KMS-11 (cell line): ENCODE results near the gene TMEM138.

Experiments
- H2AFZ ChIP-seq: fragments of 200-600 bp; sonication (generic); 2 replicates; pipeline ENCODE4 v1.6.1; 2016; ENCODE audit warnings: antibody characterized with exemption, mixed run types, low read depth
- H3K27ac ChIP-seq: fragments of 200-600 bp; sonication (generic); 2 replicates; pipeline ENCODE4 v1.6.1; 2016; ENCODE audit warnings: mild to moderate bottlenecking, mixed run types
- H3K27me3 ChIP-seq: fragments of 200-600 bp; sonication (generic); 2 replicates; pipeline ENCODE4 v1.6.1; 2017; ENCODE audit warnings: mild to moderate bottlenecking, low read depth, mixed run types, moderate library complexity; ENCODE audit not compliant: insufficient read depth
- H3K36me3 ChIP-seq: fragments of 200-600 bp; sonication (generic); 2 replicates; pipeline ENCODE4 v1.6.1; 2017; ENCODE audit warnings: mild to moderate bottlenecking, mixed run types; ENCODE audit not compliant: insufficient read depth
- H3K4me1 ChIP-seq: fragments of 200-600 bp; sonication (generic); 2 replicates; pipeline ENCODE4 v1.6.1; 2016; ENCODE audit warnings: mild to moderate bottlenecking, low read depth, mixed run types; ENCODE audit not compliant: poor library complexity, severe bottlenecking
- H3K4me2 ChIP-seq: fragments of 200-600 bp; sonication (generic); 2 replicates; pipeline ENCODE4 v1.7.0; 2016; ENCODE audit warnings: mild to moderate bottlenecking, mixed run types
- H3K4me3 ChIP-seq: fragments of 200-600 bp; sonication (generic); IDR thresholded peaks from 2 replicates; pipeline ENCODE4 v1.6.1; 2017; ENCODE audit warnings: low read depth, low read length, mixed read lengths; ENCODE audit not compliant: insufficient read depth
- H3K79me2 ChIP-seq: fragments of 200-600 bp; sonication (generic); 2 replicates; pipeline ENCODE4 v1.6.1; 2016; ENCODE audit warnings: low read depth, mixed run types; ENCODE audit not compliant: insufficient read depth
- H3K9ac ChIP-seq: fragments of 200-600 bp; sonication (generic); 2 replicates; pipeline ENCODE4 v1.6.1; 2016; ENCODE audit warnings: mild to moderate bottlenecking, mixed run types
- H4K20me1 ChIP-seq: fragments of 200-600 bp; sonication (generic); 2 replicates; pipeline ENCODE4 v1.6.1; 2016; ENCODE audit warnings: mild to moderate bottlenecking, mixed run types; ENCODE audit not compliant: insufficient read depth
- TF ChIP-seq, protein P1 (sequence below): fragments of 200-600 bp; sonication (generic); conservative IDR thresholded peaks from 2 replicates; pipeline ENCODE4 v1.6.1; 2017; ENCODE audit warnings: low read depth, mild to moderate bottlenecking, antibody characterized with exemption, low read length, moderate library complexity, mixed read lengths

TMEM138 gene

DNA sequence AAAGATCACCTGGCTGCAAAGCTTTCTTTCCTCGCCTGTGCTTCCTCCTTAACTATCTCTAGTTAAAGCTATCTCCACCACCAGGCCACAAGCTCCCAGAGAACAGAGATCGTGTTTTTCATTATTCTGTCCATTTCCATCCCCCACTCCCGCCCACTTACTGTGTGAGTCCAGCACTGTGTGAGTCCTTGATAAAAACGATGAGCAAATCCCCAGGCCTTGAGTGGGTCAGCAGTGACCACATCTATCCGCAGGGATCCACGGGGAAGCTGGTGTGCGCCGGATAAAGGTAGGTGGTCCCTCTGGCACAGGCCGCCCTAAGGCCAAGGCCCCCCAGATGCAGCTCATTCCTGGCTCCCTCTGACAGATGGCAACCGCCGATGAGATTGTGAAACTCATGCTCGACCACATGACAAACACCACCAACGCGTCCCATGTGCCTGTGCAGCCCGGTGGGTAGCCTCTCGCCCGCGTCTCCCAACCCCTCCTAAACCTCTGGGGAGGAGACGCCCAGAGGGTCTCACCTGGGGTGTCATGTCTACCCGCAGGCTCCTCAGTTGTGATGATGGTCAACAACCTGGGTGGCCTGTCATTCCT, 19.9 kb upstream of the TMEM138 start:
- Histone ChIP-seq H2AFZ (no peak overlapping the region), H3K27me3 (no peaks in the 10 kb centered on the region), H3K27ac (no peak overlapping the region), H3K4me3 (no peak overlapping the region), H3K9ac (no peak overlapping the region), H3K79me2 (no peaks in the 10 kb centered on the region), H3K36me3 (no peaks in the 10 kb centered on the region), H3K4me2 (no peak overlapping the region), H3K4me1 (peaks cover 3% of the 10 kb centered on the region), H4K20me1 (no peaks in the 10 kb centered on the region)
- TF ChIP-seq, protein P1, sequence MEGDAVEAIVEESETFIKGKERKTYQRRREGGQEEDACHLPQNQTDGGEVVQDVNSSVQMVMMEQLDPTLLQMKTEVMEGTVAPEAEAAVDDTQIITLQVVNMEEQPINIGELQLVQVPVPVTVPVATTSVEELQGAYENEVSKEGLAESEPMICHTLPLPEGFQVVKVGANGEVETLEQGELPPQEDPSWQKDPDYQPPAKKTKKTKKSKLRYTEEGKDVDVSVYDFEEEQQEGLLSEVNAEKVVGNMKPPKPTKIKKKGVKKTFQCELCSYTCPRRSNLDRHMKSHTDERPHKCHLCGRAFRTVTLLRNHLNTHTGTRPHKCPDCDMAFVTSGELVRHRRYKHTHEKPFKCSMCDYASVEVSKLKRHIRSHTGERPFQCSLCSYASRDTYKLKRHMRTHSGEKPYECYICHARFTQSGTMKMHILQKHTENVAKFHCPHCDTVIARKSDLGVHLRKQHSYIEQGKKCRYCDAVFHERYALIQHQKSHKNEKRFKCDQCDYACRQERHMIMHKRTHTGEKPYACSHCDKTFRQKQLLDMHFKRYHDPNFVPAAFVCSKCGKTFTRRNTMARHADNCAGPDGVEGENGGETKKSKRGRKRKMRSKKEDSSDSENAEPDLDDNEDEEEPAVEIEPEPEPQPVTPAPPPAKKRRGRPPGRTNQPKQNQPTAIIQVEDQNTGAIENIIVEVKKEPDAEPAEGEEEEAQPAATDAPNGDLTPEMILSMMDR: no peak

DNA sequence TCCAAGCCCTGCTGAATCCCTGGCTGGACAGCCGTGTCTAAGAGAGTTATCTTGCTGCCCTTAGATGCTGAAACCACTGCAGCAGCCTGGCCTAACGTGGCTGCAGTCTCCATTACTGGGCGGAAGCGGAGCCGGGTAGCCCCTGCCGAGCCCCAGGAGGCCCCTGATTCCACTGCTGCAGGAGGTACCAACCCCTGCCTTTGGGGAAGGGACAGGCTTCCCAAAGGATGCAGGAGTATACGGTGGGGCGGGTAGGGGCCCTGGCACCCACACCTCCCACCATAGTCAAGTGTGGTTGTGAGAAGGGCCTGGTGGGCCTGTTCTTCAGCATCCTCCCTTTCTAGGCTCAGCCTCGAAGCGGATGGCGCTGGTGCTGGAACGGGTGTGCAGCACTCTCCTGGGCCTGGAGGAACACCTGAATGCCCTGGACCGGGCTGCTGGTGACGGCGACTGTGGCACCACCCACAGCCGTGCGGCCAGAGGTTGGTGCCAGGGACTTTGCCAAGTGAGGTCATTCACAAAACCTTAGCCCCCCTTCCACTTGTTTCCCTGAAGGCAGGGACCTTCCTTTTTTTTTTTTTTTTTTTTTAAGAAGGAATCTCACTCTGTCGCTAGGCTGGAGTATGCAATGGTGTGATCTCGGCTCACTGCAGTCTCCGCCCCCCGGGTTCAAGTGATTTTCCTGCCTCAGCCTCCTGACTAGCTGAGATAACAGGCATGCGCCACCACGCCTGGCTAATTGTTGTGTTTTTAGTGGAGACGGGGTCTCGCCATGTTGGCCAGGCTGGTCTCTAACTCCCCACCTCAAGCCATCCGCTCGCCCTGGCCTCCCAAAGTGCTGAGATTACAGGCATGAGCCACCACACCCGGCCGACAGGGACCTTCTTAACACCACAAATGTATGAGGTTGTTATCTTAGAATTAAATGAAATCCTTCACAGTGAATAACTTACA, 18.1 kb upstream of the TMEM138 start:
- Histone ChIP-seq H4K20me1 (no peaks in the 10 kb centered on the region), H3K27ac (no peak overlapping the region), H3K27me3 (no peaks in the 10 kb centered on the region), H3K4me2 (no peak overlapping the region), H3K79me2 (no peaks in the 10 kb centered on the region), H3K4me3 (no peak overlapping the region), H3K4me1 (peaks cover 3% of the 10 kb centered on the region), H2AFZ (no peak overlapping the region), H3K9ac (no peak overlapping the region), H3K36me3 (no peaks in the 10 kb centered on the region)
- TF ChIP-seq, protein P1: no peak

DNA sequence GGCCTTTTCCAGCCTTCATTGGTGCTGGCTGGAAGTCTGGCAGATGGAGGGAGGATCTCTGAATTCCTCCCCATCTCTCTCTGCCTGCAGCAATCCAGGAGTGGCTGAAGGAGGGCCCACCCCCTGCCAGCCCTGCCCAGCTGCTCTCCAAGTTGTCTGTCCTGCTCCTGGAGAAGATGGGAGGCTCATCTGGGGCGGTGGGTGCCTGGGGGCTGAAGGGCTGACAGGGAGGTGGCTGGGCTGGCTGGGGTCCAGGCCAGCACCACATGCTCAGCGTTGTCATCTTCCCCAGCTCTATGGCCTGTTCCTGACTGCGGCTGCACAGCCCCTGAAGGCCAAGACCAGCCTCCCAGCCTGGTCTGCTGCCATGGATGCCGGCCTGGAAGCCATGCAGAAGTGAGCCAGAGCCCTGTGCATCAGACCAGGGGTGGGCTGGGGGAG, 17.0 kb upstream of the TMEM138 start:
- no peak overlapping the region for H3K4me2 ChIP-seq
- TF ChIP-seq, protein P1: no peak
- H3K4me3 ChIP-seq: no peak overlapping the region
- H2AFZ ChIP-seq: no peak overlapping the region
- no peaks in the 10 kb centered on the region for H3K36me3 ChIP-seq
- no peaks in the 10 kb centered on the region for H4K20me1 ChIP-seq
- H3K9ac ChIP-seq: no peak overlapping the region
- H3K4me1 ChIP-seq: peaks cover 3% of the 10 kb centered on the region
- H3K27me3 ChIP-seq: no peaks in the 10 kb centered on the region
- H3K27ac ChIP-seq: no peak overlapping the region
- H3K79me2 ChIP-seq: no peaks in the 10 kb centered on the region

DNA sequence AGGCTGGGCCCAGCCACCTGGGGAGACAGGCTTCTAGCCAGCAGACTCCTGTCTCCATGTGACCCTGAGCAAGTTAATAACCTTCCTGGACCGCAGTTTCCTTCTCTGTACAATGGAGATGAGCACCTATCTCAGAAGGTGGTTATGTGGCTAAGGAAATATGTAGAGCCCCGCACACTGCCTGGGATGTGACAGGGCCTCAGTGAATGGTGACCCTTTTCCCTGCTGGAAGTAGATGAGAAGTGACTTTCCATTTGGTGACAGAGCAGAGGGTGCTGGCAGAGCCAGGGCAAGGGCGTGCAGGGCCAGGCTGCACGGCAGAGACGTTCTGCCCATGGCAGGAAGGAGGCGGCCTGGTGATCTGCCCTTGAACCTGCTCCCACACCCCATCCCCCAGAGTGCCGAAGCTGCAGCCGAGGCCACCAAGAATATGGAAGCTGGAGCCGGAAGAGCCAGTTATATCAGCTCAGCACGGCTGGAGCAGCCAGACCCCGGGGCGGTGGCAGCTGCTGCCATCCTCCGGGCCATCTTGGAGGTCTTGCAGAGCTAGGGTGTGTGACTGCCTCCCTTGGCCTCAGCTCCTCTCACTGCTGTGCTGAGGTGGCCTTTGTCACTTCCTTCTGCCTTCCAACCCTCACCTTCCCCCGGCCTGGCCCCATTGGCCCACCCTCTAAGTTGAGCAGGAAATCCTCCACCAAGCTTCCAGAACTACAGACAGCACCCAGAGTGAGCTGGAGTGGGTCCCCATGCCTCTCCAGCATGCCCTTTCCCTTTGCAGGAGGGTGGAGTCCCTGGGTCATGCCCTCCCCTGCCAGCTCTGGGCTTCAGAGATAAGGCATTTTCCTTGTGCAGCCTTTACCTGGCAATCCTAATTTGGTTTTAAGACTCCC, 16.0 kb upstream of the TMEM138 start:
- no peaks in the 10 kb centered on the region for H3K79me2 ChIP-seq
- no peak overlapping the region for H3K4me2 ChIP-seq
- no peak overlapping the region for H3K4me3 ChIP-seq
- H3K27me3 ChIP-seq: no peaks in the 10 kb centered on the region
- H4K20me1 ChIP-seq: no peaks in the 10 kb centered on the region
- peaks cover 3% of the 10 kb centered on the region for H3K4me1 ChIP-seq
- no peak overlapping the region for H3K9ac ChIP-seq
- TF ChIP-seq, protein P1: no peak
- no peaks in the 10 kb centered on the region for H3K36me3 ChIP-seq
- no peak overlapping the region for H2AFZ ChIP-seq
- H3K27ac ChIP-seq: no peak overlapping the region
